Trophoblast cell (in vitro differentiated cells and primary cell): ENCODE measurements around the gene MGA.
"Not testable (repeated sequence)": the region's sequence is repeated elsewhere in the genome, so short reads cannot be mapped to it uniquely, and the experiment has no call there.

Source experiments
- DNase-seq, 2 donors: peaks; one replicate each; pipeline ENCODE4 v3.0.0-alpha.2; 2016
- H2AFZ ChIP-seq: 2 replicates; pipeline ENCODE4 v1.6.1; 2013; ENCODE audit warnings: low read length, moderate library complexity, mild to moderate bottlenecking; ENCODE audit not compliant: insufficient read depth, poor library complexity
- H2AK5ac ChIP-seq: 2 replicates; pipeline ENCODE4 v1.6.1; 2013; ENCODE audit warnings: mild to moderate bottlenecking, low read length
- H2BK120ac ChIP-seq: 2 replicates; pipeline ENCODE4 v1.6.1; 2013; ENCODE audit warnings: low read length, mild to moderate bottlenecking, moderate library complexity; ENCODE audit not compliant: insufficient read depth, poor library complexity
- H2BK12ac ChIP-seq: 2 replicates; pipeline ENCODE4 v1.6.1; 2013; ENCODE audit warnings: mild to moderate bottlenecking, low read length, moderate library complexity
- H2BK5ac ChIP-seq: 2 replicates; pipeline ENCODE4 v1.6.1; 2013; ENCODE audit warnings: low read length, low read depth, moderate library complexity, mild to moderate bottlenecking; ENCODE audit not compliant: poor library complexity
- H3K14ac ChIP-seq: 2 replicates; pipeline ENCODE4 v1.6.1; 2013; ENCODE audit warnings: mild to moderate bottlenecking, low read length
- H3K18ac ChIP-seq: 2 replicates; pipeline ENCODE4 v1.6.1; 2013; ENCODE audit warnings: mild to moderate bottlenecking, low read length
- H3K23ac ChIP-seq: 2 replicates; pipeline ENCODE4 v1.6.1; 2013; ENCODE audit warnings: low read length
- H3K27ac ChIP-seq: 2 replicates; pipeline ENCODE4 v1.5.1; 2013; ENCODE audit warnings: low read depth, mild to moderate bottlenecking, inconsistent platforms, low read length, moderate library complexity
- H3K27me3 ChIP-seq: 2 replicates; pipeline ENCODE4 v1.6.1; 2013; ENCODE audit warnings: inconsistent platforms, mild to moderate bottlenecking, low read length, moderate library complexity; ENCODE audit not compliant: insufficient read depth
- H3K36me3 ChIP-seq, 2 experiments: 1 replicate in 1 of 2; 2 replicates in 1 of 2; pipeline ENCODE4 v1.6.1; 2013; ENCODE audit warnings: low read length in 2 of 2, mild to moderate bottlenecking in 2 of 2, moderate library complexity in 1 of 2; ENCODE audit not compliant: insufficient read depth in 2 of 2, control insufficient read depth in 1 of 2
- H3K4ac ChIP-seq: 2 replicates; pipeline ENCODE4 v1.6.1; 2013; ENCODE audit warnings: low read depth, mild to moderate bottlenecking, low read length, moderate library complexity
- H3K4me1 ChIP-seq, 2 experiments: 1 replicate in 1 of 2; 2 replicates in 1 of 2; pipeline ENCODE4 v1.6.1; 2013; ENCODE audit warnings: low read length in 2 of 2, mild to moderate bottlenecking in 2 of 2, moderate library complexity in 1 of 2; ENCODE audit not compliant: insufficient read depth in 2 of 2, control insufficient read depth in 1 of 2
- H3K4me2 ChIP-seq: 2 replicates; pipeline ENCODE4 v1.6.1; 2013; ENCODE audit warnings: inconsistent platforms, mild to moderate bottlenecking, low read length, moderate library complexity
- H3K4me3 ChIP-seq: 2 replicates; pipeline ENCODE4 v1.5.1; 2013; ENCODE audit warnings: mild to moderate bottlenecking, low read depth, low read length, inconsistent platforms
- H3K79me1 ChIP-seq: one replicate; pipeline ENCODE4 v1.6.1; 2013; ENCODE audit warnings: low read length
- H3K79me2 ChIP-seq: 2 replicates; pipeline ENCODE4 v1.6.1; 2013; ENCODE audit warnings: low read length, mild to moderate bottlenecking; ENCODE audit not compliant: control insufficient read depth, insufficient read depth, poor library complexity
- H3K9ac ChIP-seq: 2 replicates; pipeline ENCODE4 v1.6.1; 2013; ENCODE audit warnings: mild to moderate bottlenecking, low read length
- H3K9me3 ChIP-seq: 2 replicates; pipeline ENCODE4 v1.6.1; 2013; ENCODE audit warnings: low read depth, mild to moderate bottlenecking, control low read depth, inconsistent platforms, low read length; ENCODE audit not compliant: insufficient read depth
- H4K12ac ChIP-seq: 2 replicates; pipeline ENCODE4 v1.6.1; 2013; ENCODE audit warnings: low read depth, mild to moderate bottlenecking, low read length, moderate library complexity
- H4K8ac ChIP-seq: 2 replicates; pipeline ENCODE4 v1.6.1; 2013; ENCODE audit warnings: low read depth, mild to moderate bottlenecking, low read length, moderate library complexity
- H4K91ac ChIP-seq: one replicate; pipeline ENCODE4 v1.6.1; 2013; ENCODE audit warnings: low read depth, mild to moderate bottlenecking, low read length, moderate library complexity
- WGBS: extraction: QIAGEN DNeasy Blood & Tissue Kit; methylation state at CpG from one replicate; pipeline ENCODE4 v1.1.7; 2013; ENCODE audit warnings: missing lambda C conversion rate; ENCODE audit not compliant: insufficient read length, insufficient coverage; ENCODE audit errors: extremely low coverage; 5-methylcytosine and 5-hydroxymethylcytosine counted together

Gene MGA

GRCh38 chr15:41714291-41714690 is 54.1 kb downstream of the MGA start:
- Histone ChIP-seq H3K4me1 (no peaks in the 10 kb centered on the region), H4K12ac (no peak overlapping the region), H2BK120ac (no peak overlapping the region), H3K9ac (no peak overlapping the region), H3K27me3 (no peaks in the 10 kb centered on the region), H3K4ac (no peak overlapping the region), H3K18ac (no peak overlapping the region), H2BK5ac (no peak overlapping the region), H3K79me2 (no peaks in the 10 kb centered on the region), H3K36me3 (peaks cover 13 to 14% of the 10 kb centered on the region in 2 experiments), H3K23ac (no peak overlapping the region), H2AK5ac (no peak overlapping the region), H2AFZ (no peak overlapping the region), H3K14ac (no peak overlapping the region), H4K91ac (no peak overlapping the region), H3K9me3 (no peaks in the 10 kb centered on the region), H4K8ac (no peak overlapping the region), H3K27ac (no peak overlapping the region), H3K4me2 (no peak overlapping the region), H2BK12ac (no peak overlapping the region), H3K79me1 (no peaks in the 10 kb centered on the region), H3K4me3 (no peak overlapping the region)
- DNase-seq, result no peak
- no CpG with 5 or more reads among the region's 3 CpGs for WGBS

GRCh38 chr15:41716864-41717263 is 56.7 kb downstream of the MGA start:
- Histone ChIP-seq H2BK12ac (no peak overlapping the region), H3K4me3 (no peak overlapping the region), H3K79me1 (no peaks in the 10 kb centered on the region), H3K4ac (no peak overlapping the region), H3K14ac (no peak overlapping the region), H3K4me1 (no peaks in the 10 kb centered on the region), H3K18ac (no peak overlapping the region), H4K12ac (no peak overlapping the region), H3K9me3 (no peaks in the 10 kb centered on the region), H3K27ac (no peak overlapping the region), H4K91ac (no peak overlapping the region), H3K4me2 (no peak overlapping the region), H2AK5ac (no peak overlapping the region), H3K79me2 (no peaks in the 10 kb centered on the region), H2BK120ac (no peak overlapping the region), H3K9ac (no peak overlapping the region), H2BK5ac (no peak overlapping the region), H3K23ac (no peak overlapping the region), H2AFZ (no peak overlapping the region), H4K8ac (no peak overlapping the region), H3K36me3 (peaks cover 3% of the 10 kb centered on the region in 2 experiments), H3K27me3 (no peaks in the 10 kb centered on the region)
- no peak for DNase-seq

GRCh38 chr15:41727143-41727542 is 66.9 kb downstream of the MGA start:
- Histone ChIP-seq H2BK5ac (no peak overlapping the region), H3K4me2 (no peak overlapping the region), H4K12ac (no peak overlapping the region), H3K18ac (no peak overlapping the region), H3K14ac (no peak overlapping the region), H2BK120ac (no peak overlapping the region), H4K8ac (no peak overlapping the region), H3K79me1 (no peaks in the 10 kb centered on the region), H3K4me3 (no peak overlapping the region), H3K79me2 (no peaks in the 10 kb centered on the region), H2AK5ac (no peak overlapping the region), H3K9ac (no peak overlapping the region), H2AFZ (no peak overlapping the region), H3K23ac (no peak overlapping the region), H3K4me1 (peaks cover 0 to 2% of the 10 kb centered on the region in 2 experiments), H3K9me3 (no peaks in the 10 kb centered on the region), H2BK12ac (no peak overlapping the region), H3K27ac (no peak overlapping the region), H3K36me3 (peaks cover 2 to 6% of the 10 kb centered on the region in 2 experiments), H3K27me3 (no peaks in the 10 kb centered on the region), H3K4ac (no peak overlapping the region), H4K91ac (no peak overlapping the region)
- no peak for DNase-seq
- WGBS, result no CpG with 5 or more reads among the region's 3 CpGs

GRCh38 chr15:41728061-41728460 is 67.9 kb downstream of the MGA start:
- H4K12ac ChIP-seq, H3K79me2 ChIP-seq, H2AK5ac ChIP-seq, H3K27me3 ChIP-seq, H2BK5ac ChIP-seq, H3K18ac ChIP-seq, H3K27ac ChIP-seq, H3K36me3 ChIP-seq, H3K9ac ChIP-seq, H3K4ac ChIP-seq, H3K4me2 ChIP-seq, H2BK12ac ChIP-seq, H3K9me3 ChIP-seq, H3K23ac ChIP-seq, H2BK120ac ChIP-seq, H3K79me1 ChIP-seq, H3K14ac ChIP-seq, H3K4me3 ChIP-seq, H3K4me1 ChIP-seq, H4K91ac ChIP-seq, H4K8ac ChIP-seq, H2AFZ ChIP-seq: not testable (repeated sequence)
- no CpG with 5 or more reads among the region's 11 CpGs for WGBS
- peak in 1 of 2 donors; percentile 15 for DNase-seq
